ENCODE results near the gene CD2BP2.
"Not testable (repeated sequence)": the region's sequence is repeated elsewhere in the genome, so short reads cannot be mapped to it uniquely, and the experiment has no call there.

The CD2BP2 gene

GRCh38 chr16:30358990-30359870 is 4.1 kb upstream of the CD2BP2 start:
- no peak for DNase-seq

- no peak for DNase-seq
These were observed 3.4 kb upstream of the CD2BP2 start for GRCh38 chr16:30358577-30358936.

DNA sequence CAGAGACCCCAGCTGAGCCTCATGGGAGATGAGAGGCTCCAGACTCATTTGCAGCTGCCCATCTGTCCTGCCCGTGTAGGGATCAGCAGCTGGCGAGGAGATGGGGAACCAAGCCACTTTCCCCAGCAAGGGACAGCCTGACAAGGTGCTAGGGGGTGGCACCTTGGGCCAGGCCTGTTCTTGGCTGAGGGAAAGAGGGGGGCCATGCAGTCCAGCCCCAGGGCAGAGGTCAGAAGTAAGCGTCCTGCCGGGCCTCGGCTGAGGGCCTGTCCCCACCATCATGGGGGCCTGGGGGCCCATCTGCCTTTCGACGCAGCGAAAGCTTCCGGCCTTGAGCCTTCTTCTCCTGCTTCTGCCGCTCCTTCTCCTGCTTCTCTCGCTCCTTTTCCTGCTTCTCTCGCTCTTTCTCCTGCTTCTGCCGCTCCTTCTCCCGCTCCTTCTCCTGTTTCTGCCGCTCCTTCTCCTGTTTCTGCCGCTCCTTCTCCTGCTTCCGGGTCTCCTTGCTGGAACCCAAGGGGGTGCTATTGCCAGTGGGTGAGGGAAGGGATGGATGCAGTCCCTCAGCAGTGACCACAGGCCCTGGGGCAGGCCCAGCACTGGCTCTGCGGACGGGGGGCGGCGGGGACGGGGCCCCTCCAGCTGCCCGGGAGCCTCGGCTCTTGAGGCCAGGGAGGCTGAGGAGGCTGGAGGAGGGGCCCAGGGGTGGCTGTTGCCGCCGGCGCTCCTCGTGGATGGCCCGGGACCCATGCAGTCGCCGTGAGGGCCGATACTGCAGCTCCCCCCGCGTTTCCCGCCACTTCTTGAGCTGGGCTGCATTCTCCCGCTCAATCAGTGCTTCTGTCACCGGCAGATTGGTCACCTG is 2.8 kb upstream of the CD2BP2 start:
- DNase-seq, result no peak

DNA sequence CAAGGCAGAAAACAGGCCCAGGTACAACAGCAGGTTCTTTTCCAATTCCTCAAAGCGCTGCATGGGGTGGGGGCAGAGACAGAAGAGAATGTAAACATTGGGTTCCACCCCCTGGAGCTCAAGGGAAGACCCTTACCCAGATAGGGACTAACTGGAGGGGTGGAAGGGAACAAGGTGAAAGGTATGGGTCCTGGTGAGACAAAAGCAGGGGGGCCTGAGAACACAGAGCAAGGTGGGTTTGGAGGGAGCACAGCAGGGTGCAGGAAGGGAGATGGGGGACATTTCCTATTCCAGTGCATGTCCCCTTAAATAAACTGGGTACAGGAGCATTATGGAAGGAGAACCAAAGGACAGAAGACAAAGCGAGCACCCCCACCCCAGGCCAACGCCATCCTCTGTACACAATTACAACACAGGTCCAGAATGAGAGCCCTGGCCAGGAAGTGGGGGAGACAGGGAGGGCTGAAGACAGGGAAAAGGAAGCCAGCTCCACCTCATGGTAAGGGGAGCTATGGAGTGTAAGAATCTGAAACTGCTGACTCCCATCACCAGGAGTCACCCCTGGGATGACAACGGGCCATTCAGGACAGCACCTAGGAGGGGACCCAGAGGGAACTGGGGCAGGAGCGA is 2.1 kb upstream of the CD2BP2 start:
- DNase-seq, result no peak

DNA sequence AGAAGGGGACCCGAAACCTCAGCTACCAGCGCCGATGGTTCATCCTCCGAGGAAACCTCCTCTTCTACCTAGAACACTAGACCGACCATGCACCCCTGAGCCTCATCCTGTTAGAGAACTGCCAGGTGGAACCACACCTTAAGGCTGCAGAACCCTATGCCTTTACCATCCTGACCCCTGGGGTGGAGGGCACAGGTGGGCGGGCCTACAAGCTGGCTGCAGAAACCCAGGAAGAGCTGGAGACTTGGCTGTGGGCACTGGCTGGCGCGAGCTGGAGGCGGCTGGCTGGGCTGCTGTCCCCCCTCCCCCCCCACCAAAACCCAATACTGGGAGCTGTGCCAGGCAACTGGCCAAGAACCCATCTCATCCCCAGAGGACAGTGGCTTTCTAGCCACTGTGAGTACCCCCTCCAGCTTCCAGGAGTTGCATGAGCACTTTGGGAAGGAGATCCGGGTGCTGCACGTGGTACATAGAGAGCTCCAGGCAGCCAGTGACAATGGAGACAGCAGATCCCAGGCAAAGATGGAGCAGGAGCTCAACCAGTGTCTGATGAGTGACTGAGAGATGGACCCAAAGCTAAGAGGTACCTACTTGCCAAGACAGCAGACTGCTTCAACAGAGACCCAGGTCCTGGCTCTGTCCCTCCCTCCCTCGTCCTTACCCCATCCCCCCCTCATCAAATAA is 1.4 kb upstream of the CD2BP2 start:
- DNase-seq, result no peak

GRCh38 chr16:30355954-30356308 is 823 bp upstream of the CD2BP2 start:
- DNase-seq, result no peak

DNA sequence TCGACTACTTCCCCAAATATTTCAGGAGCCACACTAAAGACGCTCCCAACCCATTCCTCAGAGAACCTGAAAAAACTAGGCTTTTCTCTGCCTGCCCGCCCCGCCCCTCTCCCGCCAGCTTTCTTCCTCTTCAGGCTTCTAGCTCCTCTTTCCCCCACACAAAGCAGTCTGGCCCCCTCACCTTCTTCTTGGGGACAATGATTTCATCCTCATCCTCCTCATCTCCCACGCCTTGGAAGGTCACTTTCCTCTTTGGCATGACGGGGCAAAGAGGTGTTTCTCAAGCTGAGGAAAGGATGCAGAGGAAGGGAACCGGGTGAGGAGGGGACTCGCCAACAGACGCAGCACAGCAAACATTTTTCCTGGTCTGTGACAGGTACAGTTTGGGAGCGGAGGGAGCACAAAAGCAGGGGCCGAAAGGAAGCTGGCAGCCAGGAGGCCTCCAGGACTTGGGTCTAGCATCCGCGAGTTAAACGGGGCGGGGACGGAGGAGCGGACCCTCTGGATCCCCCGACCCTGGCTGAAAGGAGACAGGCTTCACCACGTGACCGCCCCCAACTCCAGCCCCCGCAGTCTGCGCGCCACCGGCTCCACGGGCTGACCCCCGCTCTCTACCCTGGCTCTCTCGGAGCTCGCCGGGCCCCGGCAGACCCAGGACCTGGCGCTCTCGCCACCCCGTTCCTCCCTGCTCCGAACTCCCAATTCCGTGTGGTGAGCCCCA is 525 bp downstream of the CD2BP2 start:
- no peak for DNase-seq

DNA sequence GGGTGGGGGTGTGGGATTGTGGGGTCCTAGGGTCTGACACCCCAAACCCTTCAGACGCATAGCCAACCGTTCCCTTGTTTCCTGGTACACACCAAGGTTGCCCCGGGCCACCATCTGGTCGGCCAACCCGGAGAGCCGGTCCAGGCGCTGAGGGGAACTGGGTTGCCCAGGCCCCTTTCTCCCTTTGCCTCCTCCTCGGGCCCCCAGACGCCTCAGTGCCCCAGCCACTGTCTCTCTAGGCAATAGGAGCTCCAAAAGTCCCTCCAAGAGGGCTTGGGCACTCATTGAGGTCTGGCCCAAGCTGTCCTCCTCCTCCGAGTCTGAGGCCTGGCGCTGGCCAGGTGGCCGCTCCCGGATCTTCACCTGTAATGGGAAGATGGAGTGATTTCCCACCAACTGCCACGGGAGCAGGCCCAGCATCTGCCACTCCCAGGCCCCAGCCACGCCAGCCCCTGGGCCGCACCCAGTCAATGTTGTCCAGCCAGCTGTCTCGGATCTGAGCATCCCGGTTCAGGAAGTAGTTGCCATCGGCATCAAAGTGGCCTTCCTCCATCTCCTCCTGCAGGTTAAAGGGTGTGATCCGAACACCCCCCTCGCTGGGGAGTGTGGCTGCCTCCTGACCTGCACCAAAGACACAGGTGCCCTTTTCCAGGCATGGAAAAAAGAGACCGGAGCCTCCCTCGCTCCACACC is 1.5 kb downstream of the CD2BP2 start:
- DNase-seq, result no peak

GRCh38 chr16:30352488-30353401 is 2.4 kb downstream of the CD2BP2 start:
- no peak for DNase-seq

DNA sequence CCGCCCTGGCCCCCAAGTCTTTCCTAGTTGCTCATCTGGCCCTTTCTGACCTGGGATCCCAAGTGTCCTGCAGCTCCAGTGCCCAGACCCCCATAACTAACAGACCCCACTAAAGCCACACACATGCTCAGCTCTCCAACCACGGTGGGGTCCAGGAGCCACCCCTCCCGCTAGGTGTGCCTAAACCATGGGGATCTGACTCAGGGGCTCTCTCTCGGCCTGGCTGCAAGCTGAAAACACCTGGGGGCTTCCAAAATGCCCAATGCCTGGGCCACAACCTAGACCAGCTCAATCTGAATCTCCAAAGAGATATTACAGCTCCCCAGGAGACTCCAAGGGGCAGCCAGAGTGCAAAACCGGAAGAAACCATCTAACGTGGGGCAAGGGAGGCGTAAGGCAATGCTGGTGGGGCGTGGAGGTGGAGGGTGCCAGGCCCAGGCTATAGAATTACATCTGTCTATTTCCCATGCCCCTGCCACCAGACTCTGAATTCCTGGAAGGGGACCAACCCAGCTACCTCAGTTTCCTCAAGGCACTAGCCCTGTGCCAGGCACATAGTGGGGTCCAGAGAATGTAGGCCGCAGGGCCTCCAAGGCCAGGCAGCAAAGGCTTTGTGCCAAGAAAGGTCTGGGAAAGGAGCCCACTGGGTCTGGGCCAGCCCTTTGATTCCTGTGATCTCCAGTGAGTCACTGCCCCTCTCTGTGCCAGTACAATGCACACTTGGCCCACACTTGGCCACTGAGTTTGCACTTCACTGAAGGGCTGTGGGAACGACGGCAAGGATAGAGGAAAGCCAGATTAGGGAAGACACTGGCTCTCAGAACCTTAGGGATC is 3.3 kb downstream of the CD2BP2 start:
- DNase-seq, result no peak

DNA sequence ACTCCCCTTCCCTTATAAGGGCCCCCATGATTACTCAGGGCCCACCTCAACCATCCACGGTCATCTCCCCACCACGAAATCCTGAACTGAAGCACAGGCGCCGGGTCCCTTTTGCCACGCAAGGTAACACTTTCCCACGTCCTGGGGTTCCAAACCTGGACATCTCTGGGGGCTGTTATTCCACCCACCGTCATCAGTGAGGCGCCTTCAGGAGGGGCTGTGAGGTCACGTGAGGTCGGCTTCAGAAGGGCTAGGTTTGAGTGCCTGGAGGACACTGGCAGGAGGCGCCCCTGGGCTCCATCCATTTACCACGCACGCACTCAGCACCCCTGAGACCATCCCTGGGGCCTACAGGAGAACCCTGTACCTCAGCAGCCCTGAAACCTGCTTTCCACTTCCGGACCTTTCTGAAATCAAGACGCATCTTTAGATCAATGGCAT is 4.1 kb downstream of the CD2BP2 start:
- DNase-seq, result no peak

DNA sequence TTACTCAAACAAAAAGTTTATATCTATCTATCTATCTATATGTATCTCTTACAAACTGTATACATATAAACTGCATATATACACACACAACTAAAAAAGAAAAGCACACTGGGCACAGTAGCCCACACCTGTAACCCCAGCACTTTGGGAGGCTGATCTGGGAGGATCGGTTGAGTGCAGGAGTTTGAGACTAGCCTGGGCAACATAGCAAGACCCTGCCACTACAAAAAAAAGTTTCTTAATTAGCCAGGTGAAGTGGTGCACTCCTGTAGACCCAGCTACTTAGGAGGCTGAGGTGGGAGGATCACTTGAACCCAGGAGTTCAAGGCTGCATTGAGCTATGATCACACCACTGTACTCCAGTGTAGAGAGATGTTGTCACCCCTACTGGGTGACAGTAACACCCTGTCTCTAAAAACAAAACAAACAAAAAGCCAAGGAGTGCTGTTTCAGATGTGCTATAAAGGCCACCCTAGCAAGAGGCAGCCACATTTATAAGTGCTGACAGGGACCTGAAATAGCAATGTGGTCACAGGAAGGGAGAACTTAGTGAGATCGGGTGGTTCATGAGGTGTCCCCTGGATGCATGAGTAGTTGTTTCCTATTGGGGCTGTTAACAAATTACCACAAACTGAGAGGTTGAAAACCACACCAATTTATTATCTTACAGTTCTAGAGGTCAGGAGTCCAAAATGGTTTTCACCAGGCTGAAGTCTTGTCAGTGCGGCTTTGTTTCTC is 4.8 kb downstream of the CD2BP2 start:
- no peak for DNase-seq

GRCh38 chr16:30349675-30350074 is 5.4 kb downstream of the CD2BP2 start:
- DNase-seq, result no peak

DNA sequence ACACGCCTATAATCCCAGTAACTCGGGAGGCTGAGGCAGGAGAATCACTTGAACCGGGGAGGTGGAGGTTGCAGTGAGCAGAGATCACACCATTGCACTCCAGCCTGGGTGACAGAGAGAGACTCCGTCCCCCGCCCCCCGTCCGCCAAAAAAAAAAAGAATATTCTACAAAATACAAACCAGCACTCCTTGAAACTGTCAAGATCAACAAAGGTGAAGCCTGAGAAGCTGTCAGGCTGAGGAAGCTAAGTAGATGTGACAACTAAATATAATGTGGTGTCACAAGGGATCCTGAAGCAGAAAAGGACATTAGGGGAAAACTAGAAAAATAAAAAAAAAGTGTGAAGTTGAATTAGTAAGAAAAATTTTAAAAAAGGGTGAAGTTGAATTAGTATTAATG is 6.2 kb downstream of the CD2BP2 start:
- no peak for DNase-seq

- DNase-seq, result no peak
These were observed 7.0 kb downstream of the CD2BP2 start for GRCh38 chr16:30348113-30348512.

- DNase-seq, result no peak
These were observed 8.8 kb downstream of the CD2BP2 start for GRCh38 chr16:30346286-30346685.

- DNase-seq, result not testable (repeated sequence)
These were observed 11.7 kb downstream of the CD2BP2 start for GRCh38 chr16:30343491-30343820.

DNA sequence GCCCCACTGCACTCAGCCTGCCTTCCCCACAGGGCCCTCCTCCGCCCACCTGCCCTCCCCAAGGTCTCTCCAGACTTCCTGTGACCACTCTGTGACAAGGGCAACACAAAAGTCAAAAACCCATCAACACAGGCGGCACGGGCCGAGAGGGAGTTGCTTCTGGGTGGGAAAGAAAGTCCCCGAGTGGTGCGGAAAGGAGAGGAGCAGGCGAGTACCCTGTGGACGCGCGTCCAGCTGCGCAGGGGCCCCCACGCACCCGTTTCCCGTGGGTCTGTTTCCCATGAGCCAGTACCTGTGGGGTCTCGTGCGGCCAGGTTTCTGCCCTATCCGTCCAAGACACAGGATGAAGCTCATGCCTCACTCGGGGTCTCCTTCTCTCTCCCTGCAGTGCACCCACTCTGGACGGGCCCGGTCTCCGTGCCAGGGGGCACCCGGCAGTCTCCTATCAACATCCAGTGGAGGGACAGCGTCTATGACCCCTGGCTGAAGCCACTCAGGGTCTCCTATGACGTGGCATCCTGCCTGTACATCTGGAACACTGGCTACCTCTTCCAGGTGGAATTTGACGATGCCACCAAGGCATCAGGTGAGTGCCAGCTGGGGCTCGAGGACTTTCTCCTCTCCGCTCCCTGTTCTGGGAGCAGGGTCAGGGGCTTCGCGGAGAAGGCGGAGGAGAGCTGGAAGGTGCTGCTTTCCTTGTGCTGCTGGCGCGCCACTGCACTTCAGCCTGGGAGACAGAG is 12.2 kb downstream of the CD2BP2 start:
- DNase-seq, result no peak
